ENCODE measurements around the gene EXOC4.
"Not testable (repeated sequence)": the region's sequence is repeated elsewhere in the genome, so short reads cannot be mapped to it uniquely, and the experiment has no call there.

The EXOC4 gene

GRCh38 chr7:133275446-133276095 is 22.7 kb downstream of the EXOC4 start:
- DNase-seq (ENCODE audit: low read depth in 2 of 2) = no peak

GRCh38 chr7:133278975-133279374 is 26.1 kb downstream of the EXOC4 start:
- not testable (repeated sequence) for DNase-seq (ENCODE audit: low read depth in 2 of 2)

GRCh38 chr7:133282094-133282493 is 29.2 kb downstream of the EXOC4 start:
- no peak for DNase-seq (ENCODE audit: low read depth in 2 of 2)

- no peak for DNase-seq (ENCODE audit: low read depth in 2 of 2)
Measured at GRCh38 chr7:133284092-133284491, 31.2 kb downstream of the EXOC4 start.

GRCh38 chr7:133288970-133289369 is 36.1 kb downstream of the EXOC4 start:
- DNase-seq (ENCODE audit: low read depth in 2 of 2) = no peak

- DNase-seq (ENCODE audit: low read depth in 2 of 2) = no peak
Measured at GRCh38 chr7:133290041-133290440, 37.2 kb downstream of the EXOC4 start.

GRCh38 chr7:133290676-133291333 is 37.9 kb downstream of the EXOC4 start:
- no peak for DNase-seq (ENCODE audit: low read depth in 2 of 2)

- DNase-seq (ENCODE audit: low read depth in 2 of 2) = no peak
Measured at GRCh38 chr7:133292631-133293030, 39.8 kb downstream of the EXOC4 start.

- DNase-seq (ENCODE audit: low read depth in 2 of 2) = no peak
Measured at GRCh38 chr7:133293384-133294160, 40.7 kb downstream of the EXOC4 start.

- DNase-seq (ENCODE audit: low read depth in 2 of 2) = no peak
Measured at GRCh38 chr7:133294234-133294633, 41.4 kb downstream of the EXOC4 start.

- no peak for DNase-seq (ENCODE audit: low read depth in 2 of 2)
Measured at GRCh38 chr7:133295484-133295883, 42.6 kb downstream of the EXOC4 start.

- no peak for DNase-seq (ENCODE audit: low read depth in 2 of 2)
Measured at GRCh38 chr7:133297093-133297492, 44.2 kb downstream of the EXOC4 start.

- DNase-seq (ENCODE audit: low read depth in 2 of 2) = no peak
Measured at GRCh38 chr7:133298080-133298479, 45.2 kb downstream of the EXOC4 start.

- no peak for DNase-seq (ENCODE audit: low read depth in 2 of 2)
Measured at GRCh38 chr7:133299676-133300075, 46.8 kb downstream of the EXOC4 start.

GRCh38 chr7:133300088-133300487 is 47.2 kb downstream of the EXOC4 start:
- DNase-seq (ENCODE audit: low read depth in 2 of 2) = no peak

- no peak for DNase-seq (ENCODE audit: low read depth in 2 of 2)
Measured at GRCh38 chr7:133300811-133301210, 47.9 kb downstream of the EXOC4 start.

- no peak for DNase-seq (ENCODE audit: low read depth in 2 of 2)
Measured at GRCh38 chr7:133301444-133301843, 48.6 kb downstream of the EXOC4 start.

GRCh38 chr7:133303372-133303771 is 50.5 kb downstream of the EXOC4 start:
- no peak for DNase-seq (ENCODE audit: low read depth in 2 of 2)

- DNase-seq (ENCODE audit: low read depth in 2 of 2) = no peak
Measured at GRCh38 chr7:133303931-133304330, 51.1 kb downstream of the EXOC4 start.

GRCh38 chr7:133309333-133309732 is 56.5 kb downstream of the EXOC4 start:
- no peak for DNase-seq (ENCODE audit: low read depth in 2 of 2)

- no peak for DNase-seq (ENCODE audit: low read depth in 2 of 2)
Measured at GRCh38 chr7:133310232-133310862, 57.5 kb downstream of the EXOC4 start.

- DNase-seq (ENCODE audit: low read depth in 2 of 2) = no peak
Measured at GRCh38 chr7:133313575-133313974, 60.7 kb downstream of the EXOC4 start.
